Lung microvascular endothelial cell (primary cell): ENCODE results near the gene PLD1. TPM values are rescaled to one million over a fixed set of nuclear protein-coding genes. Genes with fewer than 3 reads are reported as not detected.
"Not testable (repeated sequence)": the region's sequence is repeated elsewhere in the genome, so short reads cannot be mapped to it uniquely, and the experiment has no call there.

Source experiments
- DNase-seq, 2 donors: peaks; one replicate each; pipeline versions ENCODE4 v3.0.0 to v3.0.0-alpha.2; 2010; ENCODE audit warnings: low read depth in 2 of 2
- total RNA-seq: library from RNA; depleted of rRNA; stranded (reverse); fragments of >200 nt; gene quantifications from 2 replicates; pipeline ENCODE4 v1.2.1, GENCODE V29; 2014

The PLD1 gene
- total RNA-seq, 1 donor from 2014 or later = 52.2 TPM

DNA sequence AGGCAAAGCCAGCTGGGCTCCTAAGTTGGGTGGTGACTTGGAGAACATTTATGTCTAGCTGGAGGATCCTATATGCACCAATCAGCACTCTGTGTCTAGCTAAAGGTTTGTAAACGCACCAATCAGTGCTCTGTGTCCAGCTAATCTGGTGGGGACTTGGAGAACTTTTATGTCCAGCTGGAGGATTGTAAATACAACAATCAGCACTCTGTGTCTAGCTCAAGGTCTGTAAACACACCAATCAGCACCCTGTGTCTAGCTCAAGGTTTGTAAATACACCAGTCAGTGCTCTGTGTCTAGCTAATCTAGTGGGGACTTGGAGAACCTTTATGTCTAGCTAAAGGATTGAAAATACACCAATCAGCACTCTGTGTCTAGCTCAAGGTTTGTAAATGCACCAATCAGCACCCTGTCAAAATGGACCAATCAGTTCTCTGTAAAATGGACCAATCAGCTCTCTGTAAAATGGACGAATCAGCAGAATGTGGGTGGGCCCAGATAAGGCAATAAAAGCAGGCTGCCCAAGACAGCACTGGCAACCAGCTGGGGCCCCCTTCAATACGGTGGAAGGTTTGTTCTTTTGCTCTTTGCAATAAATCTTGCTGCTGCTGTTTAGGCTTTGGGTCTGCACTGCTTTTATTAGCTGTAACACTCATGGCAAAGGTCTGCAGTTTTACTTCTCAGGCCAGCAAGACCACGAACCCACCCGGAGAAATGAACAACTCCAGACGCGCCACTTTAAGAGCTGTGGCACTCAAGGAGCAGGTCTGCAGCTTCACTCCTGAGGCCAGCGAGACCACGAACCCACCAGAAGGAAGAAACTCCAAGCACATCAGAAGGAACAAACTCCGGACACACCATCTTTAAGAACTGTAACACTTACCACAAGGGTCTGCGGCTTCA lies 63.7 kb downstream of the PLD1 start:
- not testable (repeated sequence) for DNase-seq

- no peak for DNase-seq
Observed at GRCh38 chr3:171745577-171746319, 64.5 kb downstream of the PLD1 start.

DNA sequence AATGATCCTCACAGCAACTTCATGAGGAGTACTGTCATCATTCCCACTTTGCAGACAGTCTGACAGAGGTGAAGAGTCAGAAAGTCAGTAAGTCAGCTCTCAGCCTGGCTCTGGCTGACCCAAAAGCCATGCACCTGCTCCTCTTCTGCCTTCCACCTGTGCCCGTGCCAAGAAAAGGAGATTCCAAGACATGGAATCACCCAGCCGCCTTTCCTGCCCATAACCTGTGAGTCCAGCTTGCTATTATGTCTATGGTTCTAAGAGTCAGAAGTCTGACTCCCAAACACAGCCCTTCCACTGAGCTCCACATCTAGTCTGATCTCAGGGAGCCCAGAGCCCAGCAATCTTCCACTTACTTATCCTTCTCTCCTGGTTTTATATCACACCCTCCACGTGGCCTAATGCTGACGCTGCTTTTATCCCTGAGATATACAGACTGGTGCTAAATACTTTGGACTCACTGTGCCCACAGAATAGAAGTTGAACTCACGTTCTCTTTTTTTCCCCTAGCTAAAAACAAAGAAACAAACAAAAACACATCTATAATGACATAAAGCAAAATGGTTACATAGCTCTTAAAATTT lies 66.0 kb downstream of the PLD1 start:
- DNase-seq = no peak

GRCh38 chr3:171743327-171744157 lies 66.7 kb downstream of the PLD1 start:
- no peak for DNase-seq

- no peak for DNase-seq
Observed at GRCh38 chr3:171741377-171741776, 68.9 kb downstream of the PLD1 start.

DNA sequence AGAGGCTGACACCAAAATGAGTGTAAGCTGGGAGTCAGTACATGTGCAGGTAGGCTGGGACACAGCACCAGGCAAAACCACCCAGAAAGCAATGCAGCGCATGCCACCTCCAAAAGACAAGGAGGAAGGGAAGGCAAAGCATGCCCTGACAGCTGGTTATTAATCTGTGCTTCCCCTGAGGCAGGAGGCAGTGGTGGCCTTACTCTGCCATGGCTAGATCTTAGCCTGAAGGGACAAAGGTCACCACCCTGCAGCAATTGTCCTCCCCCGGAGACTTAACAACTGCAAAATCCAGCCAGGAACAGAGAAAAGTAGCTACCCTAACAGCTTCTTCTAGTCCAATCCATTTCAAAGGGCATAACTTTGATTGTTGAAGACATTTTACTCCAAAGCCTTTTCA lies 73.7 kb downstream of the PLD1 start:
- no peak for DNase-seq

- no peak for DNase-seq
Observed at GRCh38 chr3:171733561-171733960, 76.7 kb downstream of the PLD1 start.

GRCh38 chr3:171732756-171733155 lies 77.5 kb downstream of the PLD1 start:
- DNase-seq = no peak

DNA sequence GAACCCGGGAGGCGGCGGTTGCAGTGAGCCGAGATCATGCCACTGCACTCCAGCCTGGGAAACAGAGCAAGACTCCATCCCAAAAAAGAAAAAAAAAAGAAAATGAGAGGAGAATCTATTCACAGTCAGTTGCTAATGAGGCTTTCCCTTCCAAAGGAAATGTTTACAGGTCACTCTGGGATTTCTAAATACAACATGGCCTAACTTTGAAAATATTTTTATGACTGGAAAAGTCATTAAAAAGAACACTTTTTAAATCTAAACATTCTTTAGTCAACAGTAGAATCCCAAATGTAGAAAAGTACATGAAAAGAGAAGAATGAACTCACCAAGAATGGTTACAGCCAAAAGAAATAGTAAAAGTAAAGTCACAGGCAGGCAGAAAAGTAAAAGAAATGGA lies 78.6 kb downstream of the PLD1 start:
- DNase-seq = no peak

DNA sequence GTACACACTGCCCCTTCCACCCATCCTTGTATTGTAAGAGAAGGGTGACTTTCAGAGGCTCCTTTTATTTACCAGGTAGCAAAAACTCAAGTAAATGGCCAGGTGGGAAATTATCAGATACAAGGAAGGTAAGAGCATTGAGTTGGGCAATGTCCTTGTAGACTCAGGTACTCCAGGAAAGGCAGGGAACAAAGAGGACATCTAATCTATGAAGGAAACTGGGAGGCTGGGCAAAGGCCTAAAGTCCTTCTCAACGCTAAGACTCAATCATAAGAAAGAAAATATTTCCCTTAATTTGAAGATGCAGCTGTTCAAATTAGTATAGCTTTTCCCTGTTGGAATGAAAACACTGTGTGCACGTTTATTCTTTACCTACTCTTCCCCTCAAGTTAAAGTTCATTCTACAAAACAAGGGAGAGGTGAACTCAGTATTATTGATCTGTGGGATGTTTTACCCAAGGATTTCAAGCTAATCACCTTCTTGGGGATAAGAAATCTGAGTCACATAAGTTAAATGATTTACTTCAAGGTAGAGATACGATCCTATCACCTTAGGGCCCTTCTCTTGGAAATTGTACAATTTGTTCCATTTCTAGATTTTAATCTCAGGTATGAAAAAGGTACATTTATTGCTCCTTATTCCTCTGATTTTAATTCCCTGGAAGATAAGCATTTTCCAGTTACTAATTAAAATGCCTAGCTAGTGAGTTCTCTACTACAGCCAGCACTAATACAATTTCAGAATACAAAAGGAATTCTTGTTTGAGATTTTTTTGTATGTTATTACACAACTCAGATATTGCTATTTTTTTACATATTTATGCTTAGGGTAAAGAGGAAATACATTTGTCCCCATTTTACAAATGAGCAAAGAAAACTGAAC lies 80.6 kb downstream of the PLD1 start:
- no peak for DNase-seq

DNA sequence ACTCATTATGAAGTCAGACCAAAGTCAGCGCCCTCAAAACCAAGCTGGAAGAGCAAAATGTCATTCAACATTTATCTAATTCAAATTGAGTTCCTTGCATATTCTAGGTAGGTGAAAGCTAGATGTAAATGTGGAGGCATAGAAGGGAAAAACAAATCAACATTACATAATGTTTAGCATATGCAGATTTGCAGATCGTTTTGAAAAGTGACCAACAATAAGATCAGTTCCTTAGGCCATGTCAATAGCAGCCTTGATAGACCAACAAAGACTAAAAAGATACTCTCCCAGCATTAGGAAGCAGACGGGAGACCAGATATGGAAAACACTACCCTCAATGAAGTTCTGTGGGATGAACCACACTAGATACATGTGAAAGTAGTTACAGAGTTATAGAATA lies 83.0 kb downstream of the PLD1 start:
- DNase-seq = no peak

GRCh38 chr3:171718493-171719185 lies 91.6 kb downstream of the PLD1 start:
- no peak for DNase-seq

DNA sequence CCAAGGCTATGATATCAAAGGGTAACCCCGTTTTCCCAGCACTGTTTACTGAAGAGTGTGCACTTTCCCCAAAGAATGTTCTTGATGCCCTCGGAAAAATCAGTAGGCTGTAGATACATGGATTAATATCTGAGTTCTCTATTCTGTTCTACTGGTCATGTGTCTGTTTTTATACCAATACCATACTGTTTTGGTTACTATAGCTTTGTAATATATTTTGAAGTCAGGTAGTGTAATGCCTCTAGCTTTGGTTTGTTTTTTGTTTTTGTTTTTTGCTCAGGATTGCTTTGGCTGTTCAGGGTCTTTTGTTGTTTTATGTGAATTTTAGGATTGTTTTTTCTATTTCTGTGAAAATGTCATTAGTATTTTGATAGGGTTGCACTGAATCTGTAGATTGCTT lies 95.1 kb downstream of the PLD1 start:
- no peak for DNase-seq

GRCh38 chr3:171712171-171712938 lies 97.9 kb downstream of the PLD1 start:
- peak; percentile 13 to 88 for DNase-seq

GRCh38 chr3:171711461-171712170 lies 98.7 kb downstream of the PLD1 start:
- DNase-seq = no peak

GRCh38 chr3:171710359-171710758 lies 99.9 kb downstream of the PLD1 start:
- DNase-seq = no peak

GRCh38 chr3:171704814-171705213 lies 105.5 kb downstream of the PLD1 start:
- no peak for DNase-seq

GRCh38 chr3:171704002-171704401 lies 106.3 kb downstream of the PLD1 start:
- peak; percentile 63 to 68 for DNase-seq
